ENCODE measurements around the gene SHANK1. TPM values are rescaled to one million over a fixed set of nuclear protein-coding genes. Genes with fewer than 3 reads are reported as not detected.

SHANK1 gene
- total and polyA plus RNA-seq, 2 of the 13 experiments (the other 11 are each of a cell fraction or from before 2014, with no cell fraction given), result not detected

DNA sequence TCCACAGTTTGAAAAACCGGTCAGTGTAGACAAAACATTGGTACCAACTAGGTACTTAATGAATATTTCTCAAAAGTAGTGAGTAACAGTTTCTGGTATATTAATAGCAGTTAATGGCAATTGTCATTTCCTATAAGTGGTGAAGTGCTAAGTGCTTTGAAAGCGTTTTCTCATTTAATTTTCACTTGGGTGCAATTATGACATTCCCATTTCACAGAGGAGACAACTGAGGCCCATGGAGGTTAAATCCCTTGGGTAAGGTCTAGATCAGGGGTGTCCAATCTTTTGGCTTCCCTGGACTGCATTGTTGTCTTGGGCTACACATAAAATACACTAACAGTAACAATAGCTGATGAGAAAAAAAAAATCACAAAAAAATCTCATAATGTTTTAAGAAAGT lies 79.2 kb downstream of the SHANK1 start (continued):
- TF ChIP-seq, protein P1, sequence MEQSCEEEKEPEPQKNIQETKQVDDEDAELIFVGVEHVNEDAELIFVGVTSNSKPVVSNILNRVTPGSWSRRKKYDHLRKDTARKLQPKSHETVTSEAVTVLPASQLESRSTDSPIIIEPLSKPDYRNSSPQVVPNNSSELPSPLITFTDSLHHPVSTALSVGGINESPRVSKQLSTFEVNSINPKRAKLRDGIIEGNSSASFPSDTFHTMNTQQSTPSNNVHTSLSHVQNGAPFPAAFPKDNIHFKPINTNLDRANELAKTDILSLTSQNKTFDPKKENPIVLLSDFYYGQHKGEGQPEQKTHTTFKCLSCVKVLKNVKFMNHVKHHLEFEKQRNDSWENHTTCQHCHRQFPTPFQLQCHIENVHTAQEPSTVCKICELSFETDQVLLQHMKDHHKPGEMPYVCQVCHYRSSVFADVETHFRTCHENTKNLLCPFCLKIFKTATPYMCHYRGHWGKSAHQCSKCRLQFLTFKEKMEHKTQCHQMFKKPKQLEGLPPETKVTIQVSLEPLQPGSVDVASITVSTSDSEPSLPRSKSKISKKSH (CRISPR knock-in tag; IDR thresholded peaks at IDR 0.05; ENCODE audit: borderline replicate concordance), result no peak
- no peak for TF ChIP-seq ARID2 (CRISPR knock-in tag; IDR thresholded peaks at IDR 0.05; ENCODE audit: borderline replicate concordance)

DNA sequence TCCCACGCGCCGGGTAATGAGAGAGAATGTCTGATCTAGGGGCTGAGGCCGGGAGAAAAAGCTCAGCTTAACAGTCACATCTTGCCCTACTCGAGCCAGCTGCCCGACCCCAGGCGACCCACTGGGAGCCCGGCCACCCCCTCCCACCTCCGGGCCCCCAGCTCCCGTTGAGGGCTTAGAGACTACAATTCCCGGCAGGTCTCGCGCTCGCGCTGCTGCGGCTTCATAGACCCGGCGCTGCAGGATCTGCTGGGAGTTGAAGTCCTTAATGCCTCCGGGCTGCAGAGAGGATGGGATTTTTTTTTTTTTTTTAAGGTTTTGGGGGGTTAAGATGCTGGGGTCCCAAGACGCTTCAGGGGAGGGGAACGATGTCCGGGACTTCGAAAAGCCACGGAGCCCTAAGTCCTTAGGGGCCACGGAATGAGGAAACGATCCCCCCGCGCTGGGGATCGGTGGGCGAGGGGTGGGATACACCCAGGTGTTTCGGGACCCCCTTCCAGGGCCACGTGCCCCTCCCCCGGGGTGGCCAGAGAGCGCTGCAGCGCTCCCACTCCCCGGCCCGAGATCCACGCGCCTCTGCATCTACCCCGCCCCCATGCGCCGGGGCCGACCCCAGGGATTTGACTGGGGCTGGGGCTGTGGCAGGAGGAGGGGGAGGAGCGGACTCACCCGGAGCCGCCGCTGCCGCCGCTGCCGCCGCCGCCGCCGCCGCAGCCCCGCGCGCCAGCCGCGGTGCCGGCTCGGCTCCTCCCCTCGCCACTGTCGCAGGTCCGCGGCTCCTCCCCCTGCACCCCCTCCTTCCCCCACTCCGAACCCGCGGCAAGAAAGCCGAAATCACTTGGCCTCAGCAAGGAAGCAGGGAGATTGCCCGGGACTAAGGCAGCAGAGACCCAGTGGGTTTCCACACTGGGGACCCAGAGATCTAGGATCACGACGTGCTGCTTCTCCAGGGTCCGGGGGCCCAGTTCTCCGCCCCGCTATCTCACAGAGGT lies 80.2 kb downstream of the SHANK1 start, which contains the start of gene SYT3:
Gene SYT3 (minus strand): TSS at position 761 of the 992 bp plus-strand sequence. CDS start 2,470 bp downstream, outside the sequence.
- WGBS (ENCODE audit: low lambda C conversion rate), result 29% methylated on average over 35 of the region's 76 CpGs
- ChIA-PET POLR2A (no interaction called here), CTCF (ENCODE audit: low intra/inter-chr PET ratio, low total read pairs) (no interaction called here)
- H4K20me1 ChIP-seq (ENCODE audit: insufficient read depth, low read length), result no peaks in the 10 kb centered on the region
- DNase-seq (ENCODE audit: low spot score) (no peak), FAIRE-seq (no peak), ATAC-seq (no peak)
- no peak within 1 kb of the TSS for H2AFZ ChIP-seq (ENCODE audit: low read length)
- H3K9me3 ChIP-seq (ENCODE audit: low read length), result peaks cover 2% of the 10 kb centered on the region
- H3K4me2 ChIP-seq (ENCODE audit: low read depth, low read length), result no peak within 1 kb of the TSS
- H3K4me3 ChIP-seq (replicated peaks in 1 of 3; ENCODE audit: insufficient read depth in 1 of 3, low read depth in 2 of 3, low read length in 3 of 3), result no peak within 1 kb of the TSS
- H3K27me3 ChIP-seq (ENCODE audit: control insufficient read depth in 1 of 2, insufficient read depth in 2 of 2, low read length in 2 of 2), result peaks cover 7 to 36% of the 10 kb centered on the region in 2 experiments
- H3K27ac ChIP-seq (ENCODE audit: extremely low read length, insufficient read depth, low read length), result no peak within 1 kb of the TSS
- in situ Hi-C loops (cut with HindIII; ENCODE audit: extremely low pct_ligation_motif_present, low pct_unique_long_range_greater_than_20kb), result no loop called here
- H3K79me2 ChIP-seq (ENCODE audit: insufficient read depth, low read length), result no peaks in the 10 kb centered on the region
- BruUV-seq (replicated peaks), result no TSS peak
- H3K9ac ChIP-seq (ENCODE audit: insufficient read depth, low read depth, low read length), result no peak within 1 kb of the TSS
- no peaks in the 10 kb centered on the region for H3K36me3 ChIP-seq (replicated peaks in 1 of 2; ENCODE audit: control insufficient read depth in 1 of 2, insufficient read depth in 2 of 2, low read length in 2 of 2)
- no peaks in the 10 kb centered on the region; the same call in 1 of the 2 replicates for H3K4me1 ChIP-seq (ENCODE audit: insufficient read depth, low read length)
- intact Hi-C loops (cut with micrococcal nuclease; ENCODE audit: unreplicated experiment), result no loop called here
- TF ChIP-seq THAP11 (CRISPR knock-in tag; IDR thresholded peaks at IDR 0.05) (peak; percentile 84), HCFC1 (IDR thresholded peaks at IDR 0.05; ENCODE audit: low read depth, low read length) (peak; percentile 25; the same call in 1 of the 2 replicates), SUZ12 (IDR thresholded peaks at IDR 0.05; ENCODE audit: low read depth, low read length) (peak; percentile 32; the same call in 1 of the 2 replicates), CREM (IDR thresholded peaks at IDR 0.05) (no peak), CREM (CRISPR knock-in tag; IDR thresholded peaks at IDR 0.05) (no peak), CCAR2 (optimal IDR thresholded peaks at IDR 0.05; ENCODE audit: low read depth, low read length) (no peak), ZNF143 (CRISPR knock-in tag; IDR thresholded peaks at IDR 0.05) (peak; percentile 83)

Measured in HepG2 (cell line).